Thyroid gland (tissue), 4 donors: Measurements from ENCODE around the gene PPP4R4.

ENCODE experiments used
- POLR2A ChIP-seq, 2 donors: fragments of 450-650 bp; IDR thresholded peaks; one replicate each; pipeline ENCODE4 v1.6.1; 2017; ENCODE audit warnings: antibody characterized with exemption in 2 of 2, mild to moderate bottlenecking in 2 of 2, moderate library complexity in 1 of 2
- TF ChIP-seq, protein P1 (sequence below), 6 experiments: fragments of 200-600 bp in 3 of 6; fragments of 450-650 bp in 3 of 6; sonication (generic) in 3 of 6; IDR thresholded peaks; one replicate each; pipeline ENCODE4 v1.5.1; 2016 to 2019; ENCODE audit warnings: antibody characterized with exemption in 6 of 6, mild to moderate bottlenecking in 2 of 6, inconsistent platforms in 1 of 6, moderate library complexity in 1 of 6

GRCh38 chr14:94127330-94127729 is 46.8 kb upstream of the PPP4R4 start:
- TF ChIP-seq, protein P1, sequence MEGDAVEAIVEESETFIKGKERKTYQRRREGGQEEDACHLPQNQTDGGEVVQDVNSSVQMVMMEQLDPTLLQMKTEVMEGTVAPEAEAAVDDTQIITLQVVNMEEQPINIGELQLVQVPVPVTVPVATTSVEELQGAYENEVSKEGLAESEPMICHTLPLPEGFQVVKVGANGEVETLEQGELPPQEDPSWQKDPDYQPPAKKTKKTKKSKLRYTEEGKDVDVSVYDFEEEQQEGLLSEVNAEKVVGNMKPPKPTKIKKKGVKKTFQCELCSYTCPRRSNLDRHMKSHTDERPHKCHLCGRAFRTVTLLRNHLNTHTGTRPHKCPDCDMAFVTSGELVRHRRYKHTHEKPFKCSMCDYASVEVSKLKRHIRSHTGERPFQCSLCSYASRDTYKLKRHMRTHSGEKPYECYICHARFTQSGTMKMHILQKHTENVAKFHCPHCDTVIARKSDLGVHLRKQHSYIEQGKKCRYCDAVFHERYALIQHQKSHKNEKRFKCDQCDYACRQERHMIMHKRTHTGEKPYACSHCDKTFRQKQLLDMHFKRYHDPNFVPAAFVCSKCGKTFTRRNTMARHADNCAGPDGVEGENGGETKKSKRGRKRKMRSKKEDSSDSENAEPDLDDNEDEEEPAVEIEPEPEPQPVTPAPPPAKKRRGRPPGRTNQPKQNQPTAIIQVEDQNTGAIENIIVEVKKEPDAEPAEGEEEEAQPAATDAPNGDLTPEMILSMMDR (IDR thresholded peaks at IDR 0.05): no peak
- no peak for TF ChIP-seq POLR2A (IDR thresholded peaks at IDR 0.05)
